NCI-H2196 treated with DMSO at 0.1 percent for 48 hours (cell line): Measurements from ENCODE around the gene DNAJC4.

Experiments
- DNase-seq: peaks from one replicate; lab custom pipeline; 2025; ENCODE audit not compliant: unreplicated experiment; lab: John Stamatoyannopoulos, UW

Gene DNAJC4

DNA sequence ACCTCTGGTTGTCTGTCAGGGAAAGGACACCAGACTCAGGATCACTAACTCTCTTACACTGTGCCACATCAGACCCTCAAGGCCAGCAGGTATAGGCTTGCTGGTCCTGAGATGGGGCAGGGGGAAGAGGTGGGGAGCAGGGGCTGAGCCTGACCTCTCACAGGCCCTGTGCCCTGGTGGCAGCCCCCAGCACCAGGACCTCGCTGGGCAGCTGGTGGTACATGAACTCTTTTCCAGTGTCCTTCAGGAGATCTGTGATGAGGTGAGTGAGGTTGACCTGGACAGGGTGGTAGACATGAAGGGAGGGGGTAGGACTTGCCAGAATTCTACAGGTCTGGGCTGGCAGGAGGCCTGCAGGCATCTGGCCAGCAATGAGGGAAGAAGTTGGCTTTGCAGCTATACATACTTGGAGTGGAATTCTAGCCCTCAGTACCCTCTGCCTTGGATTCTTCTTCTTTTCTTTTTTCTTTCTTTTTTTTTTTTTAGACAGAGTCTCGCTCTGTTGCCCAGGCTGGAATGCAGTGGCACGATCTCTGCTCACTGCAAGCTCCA is 2.9 kb upstream of the DNAJC4 start:
- DNase-seq: no peak

GRCh38 chr11:64229090-64229743 is 1.1 kb upstream of the DNAJC4 start:
- no peak for DNase-seq

DNA sequence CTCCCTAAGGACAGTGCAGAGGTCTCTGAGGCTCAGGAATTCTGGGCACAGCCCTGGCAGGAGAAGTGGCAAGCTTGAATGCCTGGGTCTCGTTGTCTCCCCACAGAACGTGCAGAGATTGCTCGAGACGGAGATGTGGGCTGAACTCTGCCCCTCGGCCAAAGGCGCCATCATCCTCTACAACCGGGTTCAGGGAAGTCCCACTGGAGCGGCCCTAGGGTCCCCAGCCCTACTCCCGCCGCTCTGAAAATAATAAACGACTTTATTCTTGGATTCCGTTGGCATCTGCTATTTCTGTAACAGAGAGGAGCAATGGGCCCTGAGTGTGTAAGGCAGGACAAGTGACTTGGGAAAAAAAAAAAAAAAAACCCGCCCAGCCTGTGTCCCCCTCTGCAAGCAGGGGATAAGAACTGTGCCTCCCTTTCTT is 591 bp upstream of the DNAJC4 start:
- DNase-seq: no peak

DNA sequence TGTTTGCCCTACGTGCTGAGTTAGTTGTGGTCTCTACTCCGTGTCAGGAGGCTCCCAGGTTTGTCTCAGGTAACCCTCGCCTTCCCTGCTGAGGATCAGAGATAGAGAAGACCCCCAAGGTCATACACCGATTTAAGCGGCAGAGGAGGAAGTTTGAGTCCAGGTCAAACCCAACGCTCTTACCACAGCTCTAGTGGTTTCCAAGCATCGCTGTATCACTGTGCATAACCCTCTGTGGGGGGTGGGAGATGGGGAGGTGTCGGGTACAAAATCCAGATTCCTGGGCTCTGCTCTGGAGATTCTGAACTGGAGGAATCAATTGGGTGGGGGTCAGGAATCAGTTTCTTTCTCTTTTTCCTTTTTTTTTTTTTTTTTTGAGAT is 627 bp downstream of the DNAJC4 start:
- DNase-seq: no peak

DNA sequence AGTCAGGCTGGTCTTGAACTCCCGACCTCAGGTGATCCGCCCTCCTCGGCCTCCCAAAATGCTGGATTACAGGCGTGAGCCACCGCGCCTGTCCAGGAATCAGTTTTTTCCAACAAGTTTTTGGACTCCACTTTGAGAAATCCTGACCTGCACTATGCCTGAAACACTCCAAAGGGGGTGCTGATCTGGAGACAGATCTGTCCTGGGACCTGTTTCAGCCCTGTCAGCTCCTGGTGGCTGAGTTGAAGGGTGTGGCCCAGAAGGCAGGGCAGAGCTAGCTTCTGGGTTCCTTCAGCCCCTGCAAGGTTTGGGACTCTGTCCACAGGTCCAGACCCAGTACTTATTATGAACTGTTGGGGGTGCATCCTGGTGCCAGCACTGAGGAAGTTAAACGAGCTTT is 1.2 kb downstream of the DNAJC4 start:
- DNase-seq: no peak

DNA sequence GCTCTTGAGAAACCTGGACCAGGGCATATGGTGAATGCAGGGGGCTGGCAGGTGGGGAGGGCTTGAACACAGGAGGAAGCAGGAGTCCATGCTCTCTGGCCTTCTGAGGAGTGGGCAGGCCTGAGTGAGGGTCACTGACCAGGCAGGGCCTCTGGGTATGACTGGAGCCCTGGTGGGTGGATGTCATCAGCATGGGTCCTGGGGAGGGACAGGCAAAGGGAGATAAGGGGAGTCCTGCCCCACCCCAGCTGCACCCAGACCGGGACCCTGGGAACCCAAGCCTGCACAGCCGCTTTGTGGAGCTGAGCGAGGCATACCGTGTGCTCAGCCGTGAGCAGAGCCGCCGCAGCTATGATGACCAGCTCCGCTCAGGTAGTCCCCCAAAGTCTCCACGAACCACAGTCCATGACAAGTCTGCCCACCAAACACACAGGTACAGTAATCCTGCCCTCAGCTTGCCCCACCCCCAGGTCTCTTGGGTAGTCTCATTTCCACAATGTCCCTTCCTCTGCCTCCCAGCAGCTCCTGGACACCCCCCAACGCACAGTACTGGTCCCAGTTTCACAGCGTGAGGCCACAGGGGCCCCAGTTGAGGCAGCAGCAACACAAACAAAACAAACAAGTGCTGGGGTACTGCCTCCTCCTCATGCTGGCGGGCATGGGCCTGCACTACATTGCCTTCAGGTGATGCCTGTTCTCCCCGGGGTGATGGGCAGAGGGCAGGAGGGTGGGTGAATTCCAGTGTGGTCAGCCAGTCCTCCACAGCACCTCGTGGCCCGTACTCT is 2.0 kb downstream of the DNAJC4 start:
- DNase-seq: no peak

DNA sequence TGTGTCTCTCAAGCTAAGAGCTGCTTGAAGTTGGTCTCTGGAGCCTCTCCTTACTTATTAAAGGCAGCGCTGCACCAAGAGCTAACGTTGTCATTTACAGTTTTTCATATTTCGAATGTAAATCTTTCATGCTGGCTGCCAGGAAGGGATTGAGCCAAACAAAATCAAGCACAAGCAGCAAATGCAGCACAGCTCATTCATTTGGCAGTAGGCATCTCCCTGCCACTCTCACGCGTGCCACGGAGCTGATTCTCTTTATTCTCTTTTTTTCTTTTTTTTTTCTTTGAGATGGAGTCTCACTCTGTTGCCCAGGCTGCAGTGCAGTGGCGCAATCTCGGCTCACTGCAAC is 2.6 kb downstream of the DNAJC4 start:
- no peak for DNase-seq

DNA sequence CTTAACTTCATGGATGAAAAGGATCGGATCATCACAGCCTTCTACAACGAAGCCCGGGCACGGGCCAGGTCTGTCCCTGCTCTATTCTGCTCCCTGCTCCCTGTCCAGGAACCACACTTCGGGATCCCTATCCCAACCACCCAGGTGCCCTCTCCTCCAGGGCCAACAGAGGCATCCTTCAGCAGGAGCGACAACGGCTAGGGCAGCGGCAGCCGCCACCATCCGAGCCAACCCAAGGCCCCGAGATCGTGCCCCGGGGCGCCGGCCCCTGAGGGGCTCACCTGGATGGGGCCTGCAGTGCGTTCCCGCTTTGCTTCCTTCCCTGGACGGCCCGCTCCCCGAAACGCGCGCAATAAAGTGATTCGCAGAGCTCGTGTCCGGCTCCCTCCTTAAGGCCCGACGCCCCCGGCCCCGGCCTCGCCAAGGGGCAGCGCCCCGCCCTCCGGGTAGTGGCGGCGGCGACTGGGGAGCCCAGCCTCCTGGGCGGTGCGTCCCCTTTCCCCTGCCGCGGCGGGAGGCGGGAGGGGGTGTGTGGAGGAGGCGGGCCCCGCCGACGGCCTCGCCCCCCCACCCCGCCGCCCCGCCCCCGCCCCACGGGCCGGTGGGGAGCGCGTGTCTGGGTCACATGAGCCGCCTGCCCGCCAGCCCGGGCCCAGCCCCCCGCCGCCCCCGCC is 3.7 kb downstream of the DNAJC4 start, which contains the start of gene VEGFB:
Gene VEGFB (plus strand): TSS at position 672 of the 674 bp plus-strand sequence. CDS start 250 bp downstream, outside the sequence.
- DNase-seq: no peak

DNA sequence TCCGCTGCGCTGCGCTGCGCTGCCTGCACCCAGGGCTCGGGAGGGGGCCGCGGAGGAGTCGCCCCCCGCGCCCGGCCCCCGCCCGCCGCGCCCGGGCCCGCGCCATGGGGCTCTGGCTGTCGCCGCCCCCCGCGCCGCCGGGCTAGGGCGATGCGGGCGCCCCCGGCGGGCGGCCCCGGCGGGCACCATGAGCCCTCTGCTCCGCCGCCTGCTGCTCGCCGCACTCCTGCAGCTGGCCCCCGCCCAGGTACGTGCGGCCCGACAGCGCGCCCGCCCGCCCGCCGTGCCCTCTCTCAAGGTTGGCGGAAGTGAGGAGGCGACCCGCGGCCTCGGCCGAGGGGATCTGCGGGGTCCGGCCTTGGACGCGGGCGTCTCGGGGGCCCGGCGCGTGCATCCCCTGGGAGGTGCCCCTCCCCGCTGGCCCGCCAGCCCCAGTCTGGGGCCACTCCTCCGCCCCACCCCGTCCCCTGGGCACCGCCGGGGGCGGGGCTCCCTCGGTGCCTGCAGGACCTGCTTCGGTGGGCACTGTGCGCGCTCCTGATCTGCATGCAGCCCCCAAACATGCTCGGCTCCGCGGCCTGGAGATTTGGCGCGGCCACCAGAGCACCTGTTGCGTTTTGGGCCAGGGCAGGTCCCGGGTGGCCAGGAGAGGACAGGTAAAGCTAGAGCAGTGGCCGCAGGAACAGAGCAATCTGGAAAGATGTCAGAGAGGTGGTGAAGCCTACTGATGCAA is 4.5 kb downstream of the DNAJC4 start:
- no peak for DNase-seq

GRCh38 chr11:64235437-64236161 is 5.3 kb downstream of the DNAJC4 start:
- no peak for DNase-seq

- DNase-seq: peak; percentile 95
Measured at GRCh38 chr11:64237484-64237951, 7.2 kb downstream of the DNAJC4 start.

GRCh38 chr11:64238076-64238475 is 7.7 kb downstream of the DNAJC4 start:
- no peak for DNase-seq

- DNase-seq: no peak
Measured at GRCh38 chr11:64238999-64239398, 8.7 kb downstream of the DNAJC4 start.

DNA sequence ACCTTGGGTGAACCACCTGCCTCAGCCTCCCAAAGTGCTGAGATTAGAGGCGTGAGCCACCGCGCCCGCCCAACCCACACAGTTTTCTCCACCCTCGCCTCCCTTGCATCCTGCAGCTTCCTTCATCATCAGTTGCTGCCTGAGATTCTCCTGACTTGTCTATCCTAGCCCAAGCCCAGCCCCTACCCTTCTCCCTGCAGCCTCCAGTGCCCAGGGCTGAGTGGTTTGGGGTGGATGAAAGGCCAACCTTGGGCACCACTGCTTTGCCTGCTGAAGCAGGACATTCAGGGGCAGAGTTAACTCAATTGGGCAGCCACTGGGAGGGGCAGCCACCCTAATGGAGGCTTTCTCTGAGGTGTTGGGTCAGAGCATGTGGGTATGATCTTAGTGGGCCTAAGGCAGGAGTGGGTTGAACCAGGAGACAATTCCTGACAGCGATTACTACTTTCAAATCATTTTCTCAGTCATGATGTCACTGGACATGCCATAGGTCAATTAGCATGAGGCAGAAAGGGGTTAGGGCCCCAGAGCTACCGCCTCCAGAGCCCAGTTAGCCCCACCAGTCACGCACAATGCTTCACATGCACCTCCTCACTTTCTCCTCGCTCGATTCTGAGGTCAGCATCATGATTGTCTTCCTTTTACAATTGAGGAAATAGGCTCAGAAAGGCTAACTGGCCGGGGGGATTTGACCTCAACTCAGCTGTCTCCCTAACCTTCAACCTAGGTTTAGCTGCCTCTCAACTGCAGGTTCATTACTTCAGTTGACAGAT is 9.5 kb downstream of the DNAJC4 start:
- no peak for DNase-seq

DNA sequence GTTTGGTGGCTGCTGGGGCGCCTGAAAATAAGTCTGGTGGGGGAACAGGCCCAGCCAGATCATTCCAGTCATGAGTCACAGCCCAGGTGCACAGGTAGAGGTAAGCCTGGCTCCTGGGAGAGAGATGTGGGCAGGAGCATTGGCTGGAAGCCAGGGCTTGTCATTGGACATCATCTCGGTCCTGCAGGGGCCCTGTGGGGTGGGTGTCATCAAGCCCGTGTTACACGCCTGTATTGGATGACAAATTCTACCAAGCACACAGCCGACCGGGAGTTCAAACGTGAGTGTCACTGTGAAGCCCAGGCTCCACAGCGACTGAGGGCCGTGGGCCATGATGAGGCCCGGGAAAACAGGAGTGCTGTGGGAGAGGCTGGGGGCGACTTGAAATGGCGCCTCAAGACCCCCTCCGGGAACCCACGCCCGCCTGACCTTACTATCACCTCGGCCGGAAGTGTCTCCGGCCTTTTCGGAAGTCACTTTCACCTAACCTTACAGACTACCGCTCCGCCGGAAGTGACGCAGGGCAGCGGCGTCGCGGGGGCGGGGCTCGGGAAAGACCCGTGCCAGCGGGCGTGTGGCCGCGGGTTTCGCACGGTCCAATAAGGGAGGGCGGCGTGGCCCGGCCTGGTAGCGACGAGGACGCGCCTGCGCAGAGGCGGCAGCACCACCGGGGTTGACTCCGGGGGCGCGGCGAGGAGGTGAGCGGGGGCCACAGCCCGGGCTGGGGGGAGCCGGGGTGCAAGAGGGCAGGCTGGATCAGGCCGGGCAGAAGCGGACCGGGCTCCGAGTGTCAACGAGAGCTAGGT is 10.3 kb downstream of the DNAJC4 start, which contains the start of gene FKBP2:
Gene FKBP2 (plus strand): TSS at position 661 of the 806 bp plus-strand sequence. CDS start 1,293 bp downstream, outside the sequence.
- peak; percentile 95 for DNase-seq

DNA sequence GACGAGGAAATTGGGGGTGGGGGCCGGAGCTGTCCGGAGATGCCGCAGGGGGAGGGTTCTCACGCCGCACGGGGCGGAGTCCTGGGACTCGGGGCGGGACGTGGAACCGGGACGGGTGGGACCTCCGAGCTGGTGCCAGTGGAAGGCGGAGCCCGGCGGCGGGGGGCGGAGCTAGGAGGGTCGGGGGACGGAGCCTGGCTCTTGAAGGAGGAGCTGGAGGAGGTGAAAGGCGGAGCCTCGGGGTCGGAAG is 10.8 kb downstream of the DNAJC4 start:
- DNase-seq: peak; percentile 94

DNA sequence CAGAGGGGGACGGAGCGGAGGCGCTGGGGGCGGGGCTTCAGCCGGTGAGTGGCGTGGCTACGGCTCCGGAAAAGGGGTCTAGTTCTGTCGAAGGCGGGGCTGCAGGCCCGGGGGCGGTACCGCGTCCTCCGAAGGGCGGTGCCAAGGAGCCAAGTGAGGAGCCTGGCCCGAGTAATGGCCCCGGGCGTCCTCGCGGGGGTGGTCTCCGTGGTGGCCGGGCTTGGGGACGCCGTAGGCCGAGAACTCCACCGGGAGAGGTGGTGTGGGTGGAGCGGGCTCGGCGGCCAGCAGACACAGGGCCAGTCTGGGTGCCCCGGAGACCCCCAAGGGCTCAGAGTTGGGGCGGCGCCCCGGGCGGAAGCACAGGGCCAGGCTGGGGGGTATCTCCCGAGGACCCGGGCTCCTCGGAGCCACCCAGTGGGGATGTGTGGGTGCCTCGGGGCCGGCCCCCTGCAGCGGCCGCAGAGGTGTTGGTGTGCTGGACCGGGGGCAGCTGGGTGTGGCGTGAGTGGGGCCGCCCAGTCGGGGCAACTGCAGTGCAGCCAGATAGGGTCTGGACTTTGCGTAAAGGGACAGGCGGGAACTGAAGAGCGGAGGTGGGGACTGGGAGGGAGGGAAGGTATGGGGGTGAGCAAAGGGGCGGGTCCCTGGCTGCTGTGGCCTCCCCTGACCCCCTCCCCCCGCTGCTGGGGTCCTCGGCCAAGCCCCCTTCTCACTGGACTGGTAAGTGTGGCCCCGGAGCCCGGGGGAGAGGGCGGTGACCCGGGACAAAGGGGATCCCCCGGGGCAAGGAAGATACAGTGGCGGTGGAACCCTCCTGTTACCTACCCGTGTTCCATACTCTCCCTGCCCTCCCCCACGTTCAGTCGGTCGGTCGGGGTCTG is 11.4 kb downstream of the DNAJC4 start:
- DNase-seq: no peak
